GM23338 (cell line): Measurements from ENCODE around the gene TSHZ2. TPM values are rescaled to one million over a fixed set of nuclear protein-coding genes. Genes with fewer than 3 reads are reported as not detected.

Source experiments
- ATAC-seq: fragments of 200-7000 bp; cut with Tn5 transposase; 3 replicates; pipeline ENCODE4 v1.9.1; 2020
- DNase-seq: peaks from one replicate; pipeline ENCODE4 v3.0.0-alpha.2; 2015; ENCODE audit warnings: low spot score
- H2AFZ ChIP-seq: fragments of 200-600 bp; sonication (generic); 2 replicates; pipeline ENCODE4 v1.8.0; 2016; ENCODE audit warnings: antibody characterized with exemption, mild to moderate bottlenecking, moderate library complexity
- H3F3A ChIP-seq: fragments of 200-600 bp; sonication (generic); replicated peaks from 2 replicates; pipeline ENCODE4 v1.8.0; 2017; ENCODE audit warnings: antibody characterized with exemption, mixed run types, low read depth
- H3K27ac ChIP-seq: fragments of 200-600 bp; sonication (generic); 2 replicates; pipeline ENCODE4 v1.6.1; 2016; ENCODE audit warnings: low read depth
- H3K27me3 ChIP-seq: fragments of 200-600 bp; sonication (generic); 2 replicates; pipeline ENCODE4 v1.8.0; 2016; ENCODE audit warnings: mild to moderate bottlenecking, mixed run types, moderate library complexity; ENCODE audit not compliant: insufficient read depth
- H3K36me3 ChIP-seq: fragments of 200-600 bp; sonication (generic); 2 replicates; pipeline ENCODE4 v1.8.0; 2016; ENCODE audit warnings: mild to moderate bottlenecking; ENCODE audit not compliant: insufficient read depth
- H3K4me1 ChIP-seq: fragments of 200-600 bp; sonication (generic); 2 replicates; pipeline ENCODE4 v1.8.0; 2016; ENCODE audit warnings: mild to moderate bottlenecking, moderate library complexity; ENCODE audit not compliant: insufficient read depth
- H3K4me2 ChIP-seq: fragments of 200-600 bp; sonication (generic); 2 replicates; pipeline ENCODE4 v1.7.1; 2017; ENCODE audit warnings: mixed run types
- H3K4me3 ChIP-seq: fragments of 200-600 bp; sonication (generic); 2 replicates; pipeline ENCODE4 v1.6.1; 2016; ENCODE audit warnings: mixed run types
- H3K79me2 ChIP-seq: fragments of 200-600 bp; sonication (generic); replicated peaks from 2 replicates; pipeline ENCODE4 v1.8.0; 2017; ENCODE audit warnings: mild to moderate bottlenecking; ENCODE audit not compliant: insufficient read depth
- H3K9me2 ChIP-seq: fragments of 200-600 bp; sonication (generic); 2 replicates; pipeline ENCODE4 v1.8.0; 2017; ENCODE audit not compliant: insufficient read depth
- H4K20me1 ChIP-seq: fragments of 200-600 bp; sonication (generic); replicated peaks from 2 replicates; pipeline ENCODE4 v1.8.0; 2017; ENCODE audit warnings: mild to moderate bottlenecking; ENCODE audit not compliant: insufficient read depth
- H3K27ac Mint-ChIP-seq: 2 replicates; pipeline ENCODE4 v1.8.0; 2020; ENCODE audit warnings: inconsistent platforms, mild to moderate bottlenecking, moderate library complexity, mixed read lengths
- H3K27me3 Mint-ChIP-seq: 3 replicates; pipeline ENCODE4 v1.8.0; 2022; ENCODE audit warnings: low read depth, mild to moderate bottlenecking, moderate library complexity, mixed read lengths, inconsistent platforms; ENCODE audit not compliant: insufficient read depth, poor library complexity
- H3K36me3 Mint-ChIP-seq: 3 replicates; pipeline ENCODE4 v1.8.0; 2021; ENCODE audit warnings: low read depth, mild to moderate bottlenecking, inconsistent platforms, moderate library complexity, mixed read lengths
- H3K4me1 Mint-ChIP-seq: 3 replicates; pipeline ENCODE4 v1.8.0; 2020; ENCODE audit warnings: mild to moderate bottlenecking, inconsistent platforms, mixed read lengths
- H3K4me3 Mint-ChIP-seq: 3 replicates; pipeline ENCODE4 v1.8.0; 2021; ENCODE audit warnings: moderate library complexity, mild to moderate bottlenecking, inconsistent platforms, mixed read lengths
- H3K9me3 Mint-ChIP-seq: 3 replicates; pipeline ENCODE4 v1.8.0; 2020; ENCODE audit warnings: moderate library complexity, mild to moderate bottlenecking, inconsistent platforms, mixed read lengths
- CREB1 ChIP-seq: fragments of 250-450 bp; sonication (Bioruptor Pico); IDR thresholded peaks from 2 replicates; pipeline ENCODE4 v1.5.0; 2020; ENCODE audit warnings: low read depth, mild to moderate bottlenecking, moderate library complexity
- CTCF ChIP-seq, 2 experiments: fragments of 200-600 bp in 1 of 2; sonication (generic) in 1 of 2; conservative IDR thresholded peaks; 2 replicates each; pipeline versions ENCODE4 v1.5.1 to v1.6.1; 2016 to 2017; ENCODE audit warnings: antibody characterized with exemption in 2 of 2, low read depth in 2 of 2, mild to moderate bottlenecking in 2 of 2, moderate library complexity in 1 of 2
- EZH2 ChIP-seq: fragments of 200-600 bp; sonication (generic); IDR thresholded peaks from one replicate; pipeline ENCODE4 v1.8.0; 2017; ENCODE audit warnings: antibody characterized with exemption, mild to moderate bottlenecking, low read depth; ENCODE audit not compliant: unreplicated experiment
- EZH2phosphoT487 ChIP-seq: fragments of 200-600 bp; sonication (generic); IDR thresholded peaks from one replicate; pipeline ENCODE4 v1.8.1; 2018; ENCODE audit warnings: antibody characterized with exemption; ENCODE audit not compliant: unreplicated experiment
- NANOG ChIP-seq: IDR thresholded peaks from 2 replicates; pipeline ENCODE4 v1.6.1; 2016; ENCODE audit warnings: antibody characterized with exemption, borderline replicate concordance
- STAT1 ChIP-seq: IDR thresholded peaks from one replicate; pipeline ENCODE4 v1.6.1; 2016; ENCODE audit warnings: antibody characterized with exemption; ENCODE audit not compliant: unreplicated experiment
- ZNF114 ChIP-seq: fragments of 250-450 bp; sonication (Bioruptor Pico); IDR thresholded peaks from 2 replicates; pipeline ENCODE4 v1.5.0; 2020; ENCODE audit warnings: mild to moderate bottlenecking, moderate library complexity
- ZNF331 ChIP-seq: fragments of 250-450 bp; sonication (Bioruptor Pico); IDR thresholded peaks from 2 replicates; pipeline ENCODE4 v1.5.0; 2020; ENCODE audit warnings: low read depth, mild to moderate bottlenecking, moderate library complexity
- ZNF462 ChIP-seq: fragments of 250-450 bp; sonication (Bioruptor Pico); IDR thresholded peaks from 2 replicates; pipeline ENCODE4 v1.5.0; 2020; ENCODE audit warnings: mild to moderate bottlenecking, moderate library complexity
- polyA plus RNA-seq: library from polyadenylated mRNA; unstranded; fragments of >200 nt; fragmentation: Nextera tagmentation; extraction: Ambion mirVana; gene quantifications from 2 replicates; pipeline ENCODE4 v1.2.1, GENCODE V29; 2016
- total RNA-seq: library from RNA; depleted of rRNA; stranded (reverse); fragments of >200 nt; shearing (Covaris generic); gene quantifications from 2 replicates; pipeline ENCODE4 v1.2.3, GENCODE V29; 2014

Gene TSHZ2
- total and polyA plus RNA-seq, 2 experiments from 2014 or later: 0.49 to 1.3 TPM

- TF ChIP-seq STAT1: no peak
- TF ChIP-seq ZNF331 (CRISPR knock-in tag): no peak
- TF ChIP-seq EZH2: no peak
- TF ChIP-seq NANOG: no peak
- no peak for TF ChIP-seq ZNF114 (CRISPR knock-in tag)
- Mint-ChIP-seq H3K27me3 (no peaks in the 10 kb centered on the region), H3K36me3 (no peaks in the 10 kb centered on the region), H3K27ac (no peak overlapping the region), H3K4me3 (no peak overlapping the region), H3K9me3 (no peaks in the 10 kb centered on the region), H3K4me1 (no peaks in the 10 kb centered on the region)
- no peak overlapping the region for H2AFZ ChIP-seq
- no peak overlapping the region for H3K27ac ChIP-seq
- no peaks in the 10 kb centered on the region for H3K27me3 ChIP-seq
- H4K20me1 ChIP-seq: no peaks in the 10 kb centered on the region
- no peak overlapping the region for H3K4me2 ChIP-seq
- H3K9me2 ChIP-seq: no peaks in the 10 kb centered on the region
- H3K4me3 ChIP-seq: no peak overlapping the region
- H3F3A ChIP-seq: no peaks in the 10 kb centered on the region
- DNase-seq (no peak), ATAC-seq (no peak)
- H3K36me3 ChIP-seq: no peaks in the 10 kb centered on the region
- no peaks in the 10 kb centered on the region for H3K79me2 ChIP-seq
- no peaks in the 10 kb centered on the region for H3K4me1 ChIP-seq
These were observed 330.7 kb downstream of the TSHZ2 start for GRCh38 chr20:53302695-53303412.

GRCh38 chr20:53303413-53303760 lies 331.2 kb downstream of the TSHZ2 start:
- H3K27ac ChIP-seq: no peak overlapping the region
- no peak overlapping the region for H3K27ac Mint-ChIP-seq
- H3K9me2 ChIP-seq: no peaks in the 10 kb centered on the region
- no peaks in the 10 kb centered on the region for H3K4me1 Mint-ChIP-seq
- no peaks in the 10 kb centered on the region for H3K9me3 Mint-ChIP-seq
- no peaks in the 10 kb centered on the region for H4K20me1 ChIP-seq
- H3K79me2 ChIP-seq: no peaks in the 10 kb centered on the region
- no peaks in the 10 kb centered on the region for H3K36me3 Mint-ChIP-seq
- no peaks in the 10 kb centered on the region for H3K27me3 ChIP-seq
- no peak for TF ChIP-seq CTCF (conservative IDR thresholded peaks at IDR 0.05; ENCODE audit: low read depth in 2 of 2)
- TF ChIP-seq ZNF331 (CRISPR knock-in tag): no peak
- no peak for TF ChIP-seq ZNF462
- no peak for TF ChIP-seq CREB1 (CRISPR knock-in tag)
- TF ChIP-seq EZH2phosphoT487: no peak
- DNase-seq (no peak), ATAC-seq (no peak)
- no peaks in the 10 kb centered on the region for H3K27me3 Mint-ChIP-seq
- no peak overlapping the region for H3K4me2 ChIP-seq
- no peaks in the 10 kb centered on the region for H3K36me3 ChIP-seq
- no peak overlapping the region for H3K4me3 ChIP-seq
- no peak overlapping the region for H3K4me3 Mint-ChIP-seq
- H3K4me1 ChIP-seq: no peaks in the 10 kb centered on the region
- no peaks in the 10 kb centered on the region for H3F3A ChIP-seq
- H2AFZ ChIP-seq: no peak overlapping the region
